ENCODE measurements around the gene CHMP4B. TPM values are rescaled to one million over a fixed set of nuclear protein-coding genes. Genes with fewer than 3 reads are reported as not detected.

The CHMP4B gene
- polyA plus RNA-seq, 2 of the 4 experiments (the other 2 are of a cell fraction): 81.3 to 104 TPM

DNA sequence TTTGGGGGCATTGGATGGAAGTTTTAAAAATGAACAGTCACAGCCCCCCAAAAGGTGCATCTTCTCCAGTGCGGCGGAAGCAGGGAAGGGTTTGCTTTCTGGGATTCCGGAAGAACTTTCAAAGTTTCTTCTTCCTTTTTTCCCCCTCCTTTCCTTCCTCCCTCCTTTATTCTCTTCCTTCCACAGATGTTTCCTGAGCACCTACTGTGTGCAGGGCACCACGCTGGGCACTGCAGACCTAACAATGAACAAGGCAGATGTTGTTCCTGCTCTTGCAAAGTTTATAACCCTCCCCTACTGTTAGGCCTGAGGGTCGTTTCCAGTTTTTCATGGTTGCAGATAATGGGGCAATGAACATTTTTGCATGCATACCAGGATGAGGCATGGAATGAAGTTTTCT lies 58.1 kb downstream of the CHMP4B start (continued):
- TF ChIP-seq RARB (CRISPR knock-in tag; IDR thresholded peaks at IDR 0.05) (no peak), CHD4 (IDR thresholded peaks at IDR 0.05; ENCODE audit: borderline replicate concordance) (no peak), EHF (CRISPR knock-in tag; IDR thresholded peaks at IDR 0.05) (no peak), TFCP2L1 (CRISPR knock-in tag; IDR thresholded peaks at IDR 0.05) (no peak)

DNA sequence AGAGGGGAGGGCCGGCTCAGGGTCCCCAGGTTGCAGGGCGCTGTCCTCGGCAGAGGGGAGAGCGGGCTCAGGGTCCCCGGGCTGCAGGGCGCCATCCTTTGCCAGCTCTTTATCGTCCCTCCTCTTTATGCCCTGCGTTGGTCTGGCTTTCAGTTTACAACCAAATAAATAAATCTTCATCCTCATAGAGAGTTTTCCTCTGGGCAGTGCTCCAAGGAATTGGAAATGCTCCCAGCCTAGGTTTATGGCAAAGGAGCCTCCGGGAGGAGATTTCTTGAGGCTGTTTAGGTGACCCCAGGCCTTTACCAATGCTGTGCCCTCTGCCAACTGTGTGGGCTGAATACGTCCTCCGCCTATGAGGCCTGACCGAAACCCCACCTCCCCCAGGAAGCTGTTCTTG lies 60.2 kb downstream of the CHMP4B start:
- ChIA-PET CTCF (interaction anchor here (1.8 to 2.1 kb wide), 2 partner anchors 44 to 198 kb away, joined by 4 to 5 read pairs; no protein-coding TSS in a partner anchor), POLR2A (no interaction called here)
- Histone ChIP-seq H3K4me1 (no peaks in the 10 kb centered on the region), H3K4me2 (no peak overlapping the region), H3K27ac (no peak overlapping the region), H3K4me3 (no peak overlapping the region), H3K9me3 (no peaks in the 10 kb centered on the region)
- 82% methylated on average over 12 of the region's 12 CpGs for WGBS (ENCODE audit: missing lambda C conversion rate)
- no peak for FAIRE-seq
- DNase-seq (ENCODE audit: low read depth in 1 of 2, low spot score in 1 of 2): no peak
- no peak for TF ChIP-seq MAZ (IDR thresholded peaks at IDR 0.05; ENCODE audit: borderline replicate concordance, low read depth, low read length)
- no peak for TF ChIP-seq RNF2 (IDR thresholded peaks at IDR 0.05; ENCODE audit: borderline replicate concordance, low read depth)
- no peak for TF ChIP-seq HOXB5 (CRISPR knock-in tag; IDR thresholded peaks at IDR 0.05)
- TF ChIP-seq NFE2L2 (conservative IDR thresholded peaks at IDR 0.05; ENCODE audit: low read length): no peak
- TF ChIP-seq JUN (IDR thresholded peaks at IDR 0.05): no peak
- TF ChIP-seq CHD4 (IDR thresholded peaks at IDR 0.05; ENCODE audit: borderline replicate concordance): no peak
- no peak for ATAC-seq

DNA sequence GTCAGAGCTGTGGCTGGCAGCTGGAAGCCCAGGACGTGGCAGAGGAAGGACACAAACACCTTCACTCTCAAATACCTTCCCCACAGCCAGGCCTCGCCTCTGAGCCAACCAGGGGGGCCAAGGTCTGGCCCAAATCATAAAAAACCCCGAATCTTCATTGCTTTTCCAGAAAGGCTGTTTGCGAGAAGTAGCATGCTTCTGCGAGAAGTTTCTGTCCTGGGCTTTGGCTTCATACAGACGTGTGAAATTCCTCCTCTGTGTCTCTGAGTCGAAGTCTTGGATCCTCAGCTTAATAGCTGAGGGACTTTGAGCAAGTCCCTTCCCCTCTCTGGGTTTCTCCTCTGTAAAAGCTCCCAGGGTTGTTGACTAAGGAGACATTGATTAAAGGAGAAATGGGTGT lies 63.0 kb downstream of the CHMP4B start:
- no peak overlapping the region for H3K4me2 ChIP-seq
- ATAC-seq (no peak), DNase-seq (ENCODE audit: low read depth in 1 of 2, low spot score in 1 of 2) (no peak), FAIRE-seq (no peak)
- POLR2A ChIA-PET: no interaction called here
- CTCF ChIA-PET: interaction anchor here (1.5 to 2.2 kb wide), 2 partner anchors 11 to 16 kb away, joined by 3 to 6 read pairs; no protein-coding TSS in a partner anchor
- no peak for TF ChIP-seq FOSL2 (IDR thresholded peaks at IDR 0.05)
- no peak for TF ChIP-seq FOSL2 (CRISPR knock-in tag; IDR thresholded peaks at IDR 0.05)
- TF ChIP-seq PHF8 (IDR thresholded peaks at IDR 0.05; ENCODE audit: borderline replicate concordance, low read depth): no peak
- no peak for TF ChIP-seq JUN (IDR thresholded peaks at IDR 0.05)
- no peak for TF ChIP-seq CBX2 (IDR thresholded peaks at IDR 0.05; ENCODE audit: borderline replicate concordance, low read depth)
- TF ChIP-seq, protein P1, sequence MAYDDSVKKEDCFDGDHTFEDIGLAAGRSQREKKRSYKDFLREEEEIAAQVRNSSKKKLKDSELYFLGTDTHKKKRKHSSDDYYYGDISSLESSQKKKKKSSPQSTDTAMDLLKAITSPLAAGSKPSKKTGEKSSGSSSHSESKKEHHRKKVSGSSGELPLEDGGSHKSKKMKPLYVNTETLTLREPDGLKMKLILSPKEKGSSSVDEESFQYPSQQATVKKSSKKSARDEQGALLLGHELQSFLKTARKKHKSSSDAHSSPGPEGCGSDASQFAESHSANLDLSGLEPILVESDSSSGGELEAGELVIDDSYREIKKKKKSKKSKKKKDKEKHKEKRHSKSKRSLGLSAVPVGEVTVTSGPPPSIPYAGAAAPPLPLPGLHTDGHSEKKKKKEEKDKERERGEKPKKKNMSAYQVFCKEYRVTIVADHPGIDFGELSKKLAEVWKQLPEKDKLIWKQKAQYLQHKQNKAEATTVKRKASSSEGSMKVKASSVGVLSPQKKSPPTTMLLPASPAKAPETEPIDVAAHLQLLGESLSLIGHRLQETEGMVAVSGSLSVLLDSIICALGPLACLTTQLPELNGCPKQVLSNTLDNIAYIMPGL (CRISPR knock-in tag; IDR thresholded peaks at IDR 0.05; ENCODE audit: borderline replicate concordance): no peak
- no peaks in the 10 kb centered on the region for H3K4me1 ChIP-seq
- 47% methylated on average over 7 of the region's 7 CpGs for WGBS (ENCODE audit: missing lambda C conversion rate)
- no peak overlapping the region for H3K4me3 ChIP-seq
- H3K9me3 ChIP-seq: peaks cover 11% of the 10 kb centered on the region; the same call in 2 of the 3 replicates
- no peak overlapping the region for H3K27ac ChIP-seq

DNA sequence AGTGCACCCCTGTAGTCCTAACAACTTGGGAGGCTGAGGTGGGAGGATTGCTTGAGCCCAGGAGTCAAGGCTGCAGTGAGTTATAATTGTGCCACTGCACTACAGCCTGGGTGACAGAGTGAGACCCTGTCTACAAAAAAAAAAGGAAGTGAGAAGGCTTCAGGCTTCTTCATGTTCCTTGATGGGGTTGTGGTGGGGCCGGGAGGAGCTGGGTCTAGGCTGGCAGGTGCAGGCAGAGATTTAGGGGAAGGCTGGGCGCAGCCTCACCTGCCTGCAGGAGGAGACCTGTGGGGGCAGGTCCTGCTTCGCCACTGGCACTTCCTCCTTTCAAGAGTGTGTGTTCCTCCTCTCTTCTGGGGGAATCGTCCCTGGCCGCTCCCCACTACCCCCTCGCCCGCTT lies 63.9 kb downstream of the CHMP4B start:
- WGBS (ENCODE audit: missing lambda C conversion rate): 63% methylated on average over 7 of the region's 7 CpGs
- CTCF ChIA-PET: interaction anchor here (1.3 to 3.2 kb wide), 3 partner anchors 9 to 17 kb away, joined by 3 to 15 read pairs (median 3); no protein-coding TSS in a partner anchor

More for the DNA sequence above, 63.9 kb downstream of the CHMP4B start:
- Histone ChIP-seq H3K9me3 (peaks cover 21% of the 10 kb centered on the region), H3K4me2 (no peak overlapping the region), H3K4me3 (no peak overlapping the region), H3K27ac (no peak overlapping the region), H3K4me1 (no peaks in the 10 kb centered on the region)
- ATAC-seq (no peak; a peak in 1 of 6 replicates), DNase-seq (ENCODE audit: low read depth in 1 of 2, low spot score in 1 of 2) (no peak), FAIRE-seq (no peak)
- no peak for TF ChIP-seq GATA3 (IDR thresholded peaks at IDR 0.05; ENCODE audit: borderline replicate concordance)
- TF ChIP-seq, protein P2, sequence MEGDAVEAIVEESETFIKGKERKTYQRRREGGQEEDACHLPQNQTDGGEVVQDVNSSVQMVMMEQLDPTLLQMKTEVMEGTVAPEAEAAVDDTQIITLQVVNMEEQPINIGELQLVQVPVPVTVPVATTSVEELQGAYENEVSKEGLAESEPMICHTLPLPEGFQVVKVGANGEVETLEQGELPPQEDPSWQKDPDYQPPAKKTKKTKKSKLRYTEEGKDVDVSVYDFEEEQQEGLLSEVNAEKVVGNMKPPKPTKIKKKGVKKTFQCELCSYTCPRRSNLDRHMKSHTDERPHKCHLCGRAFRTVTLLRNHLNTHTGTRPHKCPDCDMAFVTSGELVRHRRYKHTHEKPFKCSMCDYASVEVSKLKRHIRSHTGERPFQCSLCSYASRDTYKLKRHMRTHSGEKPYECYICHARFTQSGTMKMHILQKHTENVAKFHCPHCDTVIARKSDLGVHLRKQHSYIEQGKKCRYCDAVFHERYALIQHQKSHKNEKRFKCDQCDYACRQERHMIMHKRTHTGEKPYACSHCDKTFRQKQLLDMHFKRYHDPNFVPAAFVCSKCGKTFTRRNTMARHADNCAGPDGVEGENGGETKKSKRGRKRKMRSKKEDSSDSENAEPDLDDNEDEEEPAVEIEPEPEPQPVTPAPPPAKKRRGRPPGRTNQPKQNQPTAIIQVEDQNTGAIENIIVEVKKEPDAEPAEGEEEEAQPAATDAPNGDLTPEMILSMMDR (IDR thresholded peaks at IDR 0.05): no peak
- TF ChIP-seq CEBPB (IDR thresholded peaks at IDR 0.05): no peak
- TF ChIP-seq MAFK (IDR thresholded peaks at IDR 0.05; ENCODE audit: partially characterized antibody): no peak
- TF ChIP-seq FOSB (CRISPR knock-in tag; IDR thresholded peaks at IDR 0.05): no peak
- no peak for TF ChIP-seq RAD21 (conservative IDR thresholded peaks at IDR 0.05 in 1 of 2, IDR thresholded peaks at IDR 0.05 in 1 of 2)
- TF ChIP-seq, protein P3, sequence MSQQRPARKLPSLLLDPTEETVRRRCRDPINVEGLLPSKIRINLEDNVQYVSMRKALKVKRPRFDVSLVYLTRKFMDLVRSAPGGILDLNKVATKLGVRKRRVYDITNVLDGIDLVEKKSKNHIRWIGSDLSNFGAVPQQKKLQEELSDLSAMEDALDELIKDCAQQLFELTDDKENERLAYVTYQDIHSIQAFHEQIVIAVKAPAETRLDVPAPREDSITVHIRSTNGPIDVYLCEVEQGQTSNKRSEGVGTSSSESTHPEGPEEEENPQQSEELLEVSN (IDR thresholded peaks at IDR 0.05; ENCODE audit: borderline replicate concordance, low read depth): no peak
- TF ChIP-seq MYC (IDR thresholded peaks at IDR 0.05; ENCODE audit: borderline replicate concordance, low read length): no peak
- TF ChIP-seq CBX8 (IDR thresholded peaks at IDR 0.05): no peak
- TF ChIP-seq HOXA7 (CRISPR knock-in tag; IDR thresholded peaks at IDR 0.05): no peak
- TF ChIP-seq FOXS1 (CRISPR knock-in tag; IDR thresholded peaks at IDR 0.05): no peak
- TF ChIP-seq EHF (CRISPR knock-in tag; IDR thresholded peaks at IDR 0.05): no peak
- no peak for TF ChIP-seq NPAS2 (CRISPR knock-in tag; IDR thresholded peaks at IDR 0.05; ENCODE audit: borderline replicate concordance)
- TF ChIP-seq HDAC2 (IDR thresholded peaks at IDR 0.05): no peak
- POLR2A ChIA-PET: interaction anchor here (0.6 kb wide), 1 partner anchor 11 kb away, joined by 5 read pairs; no protein-coding TSS in a partner anchor
